ENCODE results near the gene ABO.

Gene ABO

DNA sequence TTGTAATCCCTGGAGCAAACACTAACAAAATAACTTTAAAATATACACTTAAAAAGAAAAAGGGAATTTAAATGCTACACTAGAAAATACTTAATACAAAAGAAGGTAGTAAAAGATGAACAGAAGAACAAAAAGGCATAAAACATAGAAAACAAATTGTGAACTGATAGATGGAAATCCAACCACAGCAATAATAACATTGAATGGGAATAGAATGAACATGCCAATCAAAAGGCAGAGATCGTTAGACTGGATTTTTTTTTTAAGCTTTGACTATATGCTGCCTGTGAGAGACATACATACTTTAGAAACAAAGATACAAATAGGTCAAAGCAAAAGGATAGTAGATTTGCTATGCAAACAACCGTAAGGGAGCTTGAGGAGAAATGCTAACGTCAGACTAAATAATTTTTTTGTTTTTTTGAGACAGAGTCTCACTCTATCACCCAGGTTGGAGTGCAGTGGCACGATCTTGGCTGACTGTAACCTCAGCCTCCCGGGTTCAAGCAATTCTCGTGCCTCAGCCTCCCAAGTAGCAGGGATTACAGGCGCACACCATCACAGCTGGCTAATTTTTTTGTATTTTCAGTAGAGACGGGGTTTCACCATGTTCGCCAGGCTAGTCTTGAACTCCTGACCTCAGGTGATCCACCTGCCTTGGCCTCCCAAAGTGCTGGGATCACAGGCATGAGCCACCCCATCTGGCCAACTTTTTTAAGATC, 6.5 kb downstream of the ABO start:
- TF ChIP-seq SIN3A (IDR thresholded peaks at IDR 0.05; ENCODE audit: borderline replicate concordance, insufficient read depth, low read length) (no peak), REST (IDR thresholded peaks at IDR 0.05; ENCODE audit: insufficient read depth in 1 of 2, low read depth in 2 of 2, low read length in 2 of 2) (no peak), POLR2AphosphoS5 (IDR thresholded peaks at IDR 0.05; ENCODE audit: low read depth, low read length) (no peak), TAF1 (IDR thresholded peaks at IDR 0.05; ENCODE audit: borderline replicate concordance, insufficient read depth, low read length) (no peak), FOXP2 (optimal IDR thresholded peaks at IDR 0.05; ENCODE audit: borderline replicate concordance, extremely low read depth, extremely low read length, insufficient read depth) (no peak)

- TF ChIP-seq REST (IDR thresholded peaks at IDR 0.05; ENCODE audit: insufficient read depth in 1 of 2, low read depth in 2 of 2, low read length in 2 of 2): no peak
- no peak for TF ChIP-seq SIN3A (IDR thresholded peaks at IDR 0.05; ENCODE audit: borderline replicate concordance, insufficient read depth, low read length)
- TF ChIP-seq TAF1 (IDR thresholded peaks at IDR 0.05; ENCODE audit: borderline replicate concordance, insufficient read depth, low read length): no peak
- TF ChIP-seq POLR2AphosphoS5 (IDR thresholded peaks at IDR 0.05; ENCODE audit: low read depth, low read length): no peak
- TF ChIP-seq FOXP2 (optimal IDR thresholded peaks at IDR 0.05; ENCODE audit: borderline replicate concordance, extremely low read depth, extremely low read length, insufficient read depth): no peak
These were observed 10.7 kb downstream of the ABO start for GRCh38 chr9:133264235-133264764.

DNA sequence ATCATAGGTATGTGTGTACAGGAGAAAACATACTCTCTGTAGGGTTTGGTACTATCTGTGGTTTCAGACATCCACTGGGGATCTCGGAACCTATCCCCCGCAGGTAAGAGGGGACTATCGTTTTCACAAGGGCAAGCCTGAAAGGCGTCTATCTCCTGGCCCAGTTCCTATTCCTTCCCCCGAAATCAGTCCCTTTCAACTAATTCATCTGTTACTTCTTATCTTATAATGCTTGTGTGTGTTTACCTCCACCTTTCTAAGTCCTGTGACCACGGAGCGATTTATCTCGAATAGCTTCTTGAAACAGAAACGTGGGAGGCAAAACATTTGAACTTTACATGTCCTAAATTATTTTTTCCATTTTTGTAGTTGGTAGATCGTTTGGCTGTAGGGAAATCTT, 11.4 kb downstream of the ABO start:
- TF ChIP-seq FOXP2 (optimal IDR thresholded peaks at IDR 0.05; ENCODE audit: borderline replicate concordance, extremely low read depth, extremely low read length, insufficient read depth): no peak

- TF ChIP-seq POLR2AphosphoS5 (IDR thresholded peaks at IDR 0.05; ENCODE audit: low read depth, low read length) (no peak), TAF1 (IDR thresholded peaks at IDR 0.05; ENCODE audit: borderline replicate concordance, insufficient read depth, low read length) (no peak), FOXP2 (optimal IDR thresholded peaks at IDR 0.05; ENCODE audit: borderline replicate concordance, extremely low read depth, extremely low read length, insufficient read depth) (no peak), REST (IDR thresholded peaks at IDR 0.05; ENCODE audit: insufficient read depth in 1 of 2, low read depth in 2 of 2, low read length in 2 of 2) (no peak), SIN3A (IDR thresholded peaks at IDR 0.05; ENCODE audit: borderline replicate concordance, insufficient read depth, low read length) (no peak)
These were observed 12.8 kb downstream of the ABO start for GRCh38 chr9:133262226-133262625.

DNA sequence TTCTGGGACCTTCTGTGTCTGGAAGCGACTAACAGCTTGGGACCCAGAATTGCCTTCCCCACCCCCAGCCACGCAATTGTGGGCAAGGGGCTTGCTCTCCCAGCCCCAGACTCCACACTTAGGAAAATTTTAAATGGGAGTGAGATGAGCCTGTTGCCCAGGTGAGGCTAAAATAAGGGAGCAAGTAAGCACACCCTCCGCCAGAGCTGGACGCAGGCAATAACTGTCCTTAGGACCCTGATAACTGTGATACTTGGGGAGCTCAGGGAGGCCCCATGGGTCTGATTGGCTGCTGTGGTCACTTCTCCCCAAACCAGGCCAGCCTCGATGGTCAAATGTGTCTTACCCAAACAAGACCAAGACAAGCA, 13.3 kb downstream of the ABO start:
- TF ChIP-seq FOXP2 (optimal IDR thresholded peaks at IDR 0.05; ENCODE audit: borderline replicate concordance, extremely low read depth, extremely low read length, insufficient read depth) (no peak), POLR2AphosphoS5 (IDR thresholded peaks at IDR 0.05; ENCODE audit: low read depth, low read length) (no peak), TAF1 (IDR thresholded peaks at IDR 0.05; ENCODE audit: borderline replicate concordance, insufficient read depth, low read length) (no peak), SIN3A (IDR thresholded peaks at IDR 0.05; ENCODE audit: borderline replicate concordance, insufficient read depth, low read length) (no peak), REST (IDR thresholded peaks at IDR 0.05; ENCODE audit: insufficient read depth in 1 of 2, low read depth in 2 of 2, low read length in 2 of 2) (no peak)
